Measurements from ENCODE around the gene ANGPTL8.

- TF ChIP-seq EZH2 (IDR thresholded peaks at IDR 0.05; ENCODE audit: low read depth) (no peak), CTCF (conservative IDR thresholded peaks at IDR 0.05) (no peak)
These were observed 18.5 kb downstream of the ANGPTL8 start for GRCh38 chr19:11257846-11258380.

All from PC-9 (cell line).